Omental fat pad (tissue), 4 donors: ENCODE measurements around the gene VPS4A. TPM values are rescaled to one million over a fixed set of nuclear protein-coding genes. Genes with fewer than 3 reads are reported as not detected.
"Not testable (repeated sequence)": the region's sequence is repeated elsewhere in the genome, so short reads cannot be mapped to it uniquely, and the experiment has no call there.

Experiments
- ATAC-seq: fragments of 150-250 bp; one replicate; pipeline ENCODE4 v1.9.1; 2016; ENCODE audit warnings: mild to moderate bottlenecking, moderate library complexity; ENCODE audit not compliant: low FRiP score
- DNase-seq: peaks from one replicate; pipeline ENCODE4 v3.0.0-alpha.2; 2019; ENCODE audit warnings: low spot score
- CTCF ChIP-seq, 3 donors: fragments of 450-650 bp; IDR thresholded peaks; one replicate each; pipeline ENCODE4 v1.5.1; 2016 to 2017; ENCODE audit warnings: antibody characterized with exemption in 3 of 3, mild to moderate bottlenecking in 3 of 3, moderate library complexity in 2 of 3
- total RNA-seq, 4 donors: library from RNA; depleted of rRNA; stranded (reverse); fragments of >200 nt; gene quantifications; one replicate each; pipeline ENCODE4 v1.1.0, GENCODE V29; 2016

VPS4A gene
- total RNA-seq, 4 donors from 2014 or later = 26.6 to 39.0 (median 34.1) TPM

GRCh38 chr16:69274699-69275235, 36.4 kb upstream of the VPS4A start:
- no peak for TF ChIP-seq CTCF (IDR thresholded peaks at IDR 0.05)
- DNase-seq = no peak
- ATAC-seq = no peak

GRCh38 chr16:69276148-69277115, 34.7 kb upstream of the VPS4A start:
- no peak for DNase-seq
- ATAC-seq = peak; percentile 94
- TF ChIP-seq CTCF (IDR thresholded peaks at IDR 0.05) = no peak

GRCh38 chr16:69277413-69277812, 33.7 kb upstream of the VPS4A start:
- TF ChIP-seq CTCF (IDR thresholded peaks at IDR 0.05) = no peak
- ATAC-seq = no peak
- DNase-seq = no peak

GRCh38 chr16:69283851-69284250, 27.3 kb upstream of the VPS4A start:
- ATAC-seq (no peak), DNase-seq (no peak)
- TF ChIP-seq CTCF (IDR thresholded peaks at IDR 0.05) = no peak

- no peak for TF ChIP-seq CTCF (IDR thresholded peaks at IDR 0.05)
- no peak for ATAC-seq
- DNase-seq = no peak
Observed at GRCh38 chr16:69285240-69285639, 25.9 kb upstream of the VPS4A start.

GRCh38 chr16:69286941-69287713, 24.0 kb upstream of the VPS4A start:
- DNase-seq (peak; percentile 28), ATAC-seq (no peak)
- TF ChIP-seq CTCF (IDR thresholded peaks at IDR 0.05) = no peak

GRCh38 chr16:69291657-69292056, 19.5 kb upstream of the VPS4A start:
- not testable (repeated sequence) for DNase-seq, ATAC-seq
